HEK293 (cell line): ENCODE data around the gene EIPR1.

Experiments
- CTCF ChIA-PET: fragments of 350-600 bp; formaldehyde crosslinking; extraction: SDS; loops from one replicate; lab custom pipeline; 2021; ENCODE audit warnings: antibody characterized with exemption; lab: Yijun Ruan, JAX
- POLR2A ChIA-PET: fragments of 300-600 bp; formaldehyde crosslinking; extraction: SDS; loops from one replicate; lab custom pipeline; 2020; ENCODE audit warnings: antibody characterized with exemption, inconsistent platforms; lab: Yijun Ruan, JAX
- H3K27ac ChIP-seq: fragments of 200-500 bp; sonication (Bioruptor generic); 2 replicates; pipeline ENCODE4 v1.5.1; 2014; ENCODE audit warnings: low read depth, low read length, control low read depth, inconsistent platforms; ENCODE audit errors: extremely low read depth
- H3K36me3 ChIP-seq, 2 experiments: fragments of 200-500 bp in 1 of 2; sonication (Bioruptor generic) in 1 of 2; 1 replicate in 1 of 2; 2 replicates in 1 of 2; pipeline ENCODE4 v1.5.1; 2014 to 2017; ENCODE audit warnings: inconsistent platforms in 2 of 2, low read length in 2 of 2; ENCODE audit not compliant: control insufficient read depth in 2 of 2, insufficient read depth in 1 of 2
- H3K4me1 ChIP-seq: fragments of 200-500 bp; sonication (Bioruptor generic); 2 replicates; pipeline ENCODE4 v1.5.1; 2014; ENCODE audit warnings: mild to moderate bottlenecking, low read length, inconsistent platforms; ENCODE audit not compliant: control insufficient read depth, insufficient read depth
- H3K4me3 ChIP-seq: 2 replicates; pipeline ENCODE4 v1.5.1; 2011; ENCODE audit warnings: low read depth, mild to moderate bottlenecking, control low read depth, low read length, moderate library complexity
- H3K9me3 ChIP-seq: fragments of 200-500 bp; sonication (Bioruptor generic); 2 replicates; pipeline ENCODE4 v1.5.1; 2014; ENCODE audit warnings: low read depth, low read length, inconsistent platforms; ENCODE audit not compliant: control insufficient read depth, insufficient read depth
- BCL11B ChIP-seq: fragments of 450-650 bp; formaldehyde crosslinking; IDR thresholded peaks from 2 replicates; pipeline ENCODE4 v1.5.1; 2016; ENCODE audit warnings: low read depth, missing biosample characterization, missing genetic modification characterization
- GFI1B ChIP-seq: fragments of 450-650 bp; formaldehyde crosslinking; IDR thresholded peaks from 2 replicates; pipeline ENCODE4 v1.5.1; 2016; ENCODE audit warnings: missing biosample characterization, missing genetic modification characterization
- KLF16 ChIP-seq: fragments of 450-650 bp; formaldehyde crosslinking; IDR thresholded peaks from 2 replicates; pipeline ENCODE4 v1.5.1; 2017; ENCODE audit warnings: missing biosample characterization, missing genetic modification characterization
- KLF8 ChIP-seq: fragments of 450-650 bp; formaldehyde crosslinking; IDR thresholded peaks from 2 replicates; pipeline ENCODE4 v1.5.1; 2016; ENCODE audit warnings: missing biosample characterization, missing genetic modification characterization
- OSR2 ChIP-seq: fragments of 450-650 bp; formaldehyde crosslinking; IDR thresholded peaks from 2 replicates; pipeline ENCODE4 v1.5.1; 2016; ENCODE audit warnings: missing biosample characterization, missing genetic modification characterization
- SCRT2 ChIP-seq: fragments of 450-650 bp; formaldehyde crosslinking; IDR thresholded peaks from 2 replicates; pipeline ENCODE4 v1.5.1; 2016; ENCODE audit warnings: missing biosample characterization, missing genetic modification characterization
- SETDB1 ChIP-seq: IDR thresholded peaks from one replicate; pipeline ENCODE4 v1.6.1; 2017; ENCODE audit warnings: mild to moderate bottlenecking, low read length, moderate library complexity, mixed read lengths; ENCODE audit not compliant: insufficient read length
- SP2 ChIP-seq: fragments of 450-650 bp; formaldehyde crosslinking; IDR thresholded peaks from 2 replicates; pipeline ENCODE4 v1.5.1; 2016; ENCODE audit warnings: missing biosample characterization, missing genetic modification characterization
- SP3 ChIP-seq: fragments of 450-650 bp; formaldehyde crosslinking; IDR thresholded peaks from 2 replicates; pipeline ENCODE4 v1.5.1; 2016; ENCODE audit warnings: missing biosample characterization, missing genetic modification characterization
- ZBTB17 ChIP-seq: fragments of 450-650 bp; formaldehyde crosslinking; IDR thresholded peaks from 2 replicates; pipeline ENCODE4 v1.5.1; 2016; ENCODE audit warnings: missing biosample characterization, missing genetic modification characterization
- ZBTB20 ChIP-seq: fragments of 450-650 bp; formaldehyde crosslinking; IDR thresholded peaks from 2 replicates; pipeline ENCODE4 v1.5.1; 2016; ENCODE audit warnings: missing biosample characterization, missing genetic modification characterization
- ZBTB26 ChIP-seq: fragments of 450-650 bp; formaldehyde crosslinking; optimal IDR thresholded peaks from 2 replicates; pipeline ENCODE3; 2016; ENCODE audit warnings: missing biosample characterization, mild to moderate bottlenecking, missing genetic modification characterization
- ZFP41 ChIP-seq: fragments of 450-650 bp; formaldehyde crosslinking; IDR thresholded peaks from 2 replicates; pipeline ENCODE4 v1.5.1; 2016; ENCODE audit warnings: missing biosample characterization, missing genetic modification characterization, borderline replicate concordance
- ZNF132 ChIP-seq: fragments of 450-650 bp; formaldehyde crosslinking; IDR thresholded peaks from 2 replicates; pipeline ENCODE4 v1.5.1; 2017; ENCODE audit warnings: missing biosample characterization, missing genetic modification characterization, borderline replicate concordance
- ZNF133 ChIP-seq: fragments of 450-650 bp; formaldehyde crosslinking; IDR thresholded peaks from 2 replicates; pipeline ENCODE4 v1.5.1; 2016; ENCODE audit warnings: missing biosample characterization, missing genetic modification characterization
- ZNF140 ChIP-seq: fragments of 450-650 bp; formaldehyde crosslinking; IDR thresholded peaks from 2 replicates; pipeline ENCODE4 v1.5.1; 2016; ENCODE audit warnings: missing biosample characterization, missing genetic modification characterization
- ZNF155 ChIP-seq: fragments of 450-650 bp; formaldehyde crosslinking; IDR thresholded peaks from 2 replicates; pipeline ENCODE4 v1.5.1; 2016; ENCODE audit warnings: missing biosample characterization, missing genetic modification characterization
- ZNF174 ChIP-seq: fragments of 450-650 bp; formaldehyde crosslinking; IDR thresholded peaks from 2 replicates; pipeline ENCODE4 v1.5.0; 2017; ENCODE audit warnings: missing biosample characterization, mild to moderate bottlenecking, missing genetic modification characterization
- ZNF311 ChIP-seq: fragments of 450-650 bp; formaldehyde crosslinking; IDR thresholded peaks from 2 replicates; pipeline ENCODE4 v1.5.1; 2017; ENCODE audit warnings: missing biosample characterization, missing genetic modification characterization, borderline replicate concordance
- ZNF341 ChIP-seq: fragments of 450-650 bp; formaldehyde crosslinking; IDR thresholded peaks from 2 replicates; pipeline ENCODE4; 2016; ENCODE audit warnings: low read depth, missing biosample characterization, missing genetic modification characterization
- ZNF521 ChIP-seq: fragments of 450-650 bp; formaldehyde crosslinking; IDR thresholded peaks from 2 replicates; pipeline ENCODE4 v1.5.1; 2017; ENCODE audit warnings: missing biosample characterization, mild to moderate bottlenecking, missing genetic modification characterization
- ZNF585B ChIP-seq: fragments of 450-650 bp; formaldehyde crosslinking; IDR thresholded peaks from 2 replicates; pipeline ENCODE4 v1.5.1; 2016; ENCODE audit warnings: missing biosample characterization, missing genetic modification characterization
- ZNF623 ChIP-seq: fragments of 450-650 bp; formaldehyde crosslinking; IDR thresholded peaks from 2 replicates; pipeline ENCODE4 v1.5.1; 2016; ENCODE audit warnings: missing biosample characterization, missing genetic modification characterization
- ZNF624 ChIP-seq: fragments of 450-650 bp; formaldehyde crosslinking; IDR thresholded peaks from 2 replicates; pipeline ENCODE4 v1.5.1; 2017; ENCODE audit warnings: missing biosample characterization, missing genetic modification characterization
- ZNF629 ChIP-seq: fragments of 450-650 bp; formaldehyde crosslinking; IDR thresholded peaks from 2 replicates; pipeline ENCODE4 v1.5.1; 2017; ENCODE audit warnings: missing biosample characterization, missing genetic modification characterization
- ZNF792 ChIP-seq: fragments of 450-650 bp; formaldehyde crosslinking; IDR thresholded peaks from 2 replicates; pipeline ENCODE4 v1.5.1; 2016; ENCODE audit warnings: missing biosample characterization, missing genetic modification characterization
- ZNF843 ChIP-seq: fragments of 450-650 bp; formaldehyde crosslinking; IDR thresholded peaks from 2 replicates; pipeline ENCODE4 v1.5.1; 2016; ENCODE audit warnings: missing biosample characterization, missing genetic modification characterization
- TF ChIP-seq, protein P1 (sequence below): fragments of 450-650 bp; formaldehyde crosslinking; IDR thresholded peaks from 2 replicates; pipeline ENCODE4 v1.5.1; 2017; ENCODE audit warnings: missing biosample characterization, missing genetic modification characterization
- TF ChIP-seq, protein P2 (sequence below): fragments of 450-650 bp; formaldehyde crosslinking; IDR thresholded peaks from 2 replicates; pipeline ENCODE4 v1.5.1; 2016; ENCODE audit warnings: missing biosample characterization, missing genetic modification characterization, low read depth
- TF ChIP-seq, protein P3 (sequence below): fragments of 450-650 bp; formaldehyde crosslinking; IDR thresholded peaks from 2 replicates; pipeline ENCODE4 v1.5.0; 2017; ENCODE audit warnings: missing biosample characterization, missing genetic modification characterization, borderline replicate concordance

Gene EIPR1

DNA sequence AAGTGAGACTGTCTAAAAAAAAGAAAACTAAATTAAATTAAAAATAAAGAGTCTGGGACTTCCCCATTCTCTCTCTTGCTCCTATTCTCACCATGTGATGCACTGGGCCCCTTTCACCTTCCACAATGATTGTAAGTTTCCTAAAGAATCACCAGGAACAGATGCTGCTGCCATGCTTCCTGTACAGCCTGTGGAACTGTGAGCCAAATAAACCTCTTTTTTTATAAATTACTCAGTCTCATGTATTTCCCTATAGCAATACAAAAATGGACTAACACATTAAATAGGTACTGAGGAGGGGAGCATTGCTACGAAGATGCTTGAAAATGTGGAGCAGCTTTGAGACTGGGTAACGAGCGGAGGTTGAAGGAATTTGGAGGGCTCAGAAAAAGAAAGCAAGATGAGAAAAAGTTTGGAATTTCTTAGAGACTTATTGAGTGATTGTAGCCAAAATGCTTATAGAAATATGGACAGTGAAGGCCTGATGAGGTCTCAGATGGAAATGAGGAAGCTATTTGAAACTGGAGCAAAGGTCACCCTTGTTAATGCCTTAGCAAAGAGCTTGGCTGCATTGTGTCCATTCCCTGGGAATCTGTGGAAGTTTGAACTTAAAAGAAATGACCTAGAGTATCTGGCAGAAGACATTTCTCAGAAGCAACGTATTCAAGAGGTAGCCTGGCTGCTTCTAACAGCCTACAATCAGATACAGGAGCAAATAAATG is 128.7 kb downstream of the EIPR1 start:
- TF ChIP-seq ZNF521 (tag by site-specific recombination), result no peak
- TF ChIP-seq ZNF341 (tag by site-specific recombination), result no peak
- TF ChIP-seq ZBTB17, result no peak
- TF ChIP-seq ZBTB26, result no peak
- TF ChIP-seq ZNF585B (tag by site-specific recombination), result no peak
- TF ChIP-seq SETDB1, result no peak
- TF ChIP-seq KLF16 (tag by site-specific recombination), result no peak
- TF ChIP-seq OSR2 (tag by site-specific recombination), result no peak
- no peak for TF ChIP-seq SP3
- TF ChIP-seq, protein P1, sequence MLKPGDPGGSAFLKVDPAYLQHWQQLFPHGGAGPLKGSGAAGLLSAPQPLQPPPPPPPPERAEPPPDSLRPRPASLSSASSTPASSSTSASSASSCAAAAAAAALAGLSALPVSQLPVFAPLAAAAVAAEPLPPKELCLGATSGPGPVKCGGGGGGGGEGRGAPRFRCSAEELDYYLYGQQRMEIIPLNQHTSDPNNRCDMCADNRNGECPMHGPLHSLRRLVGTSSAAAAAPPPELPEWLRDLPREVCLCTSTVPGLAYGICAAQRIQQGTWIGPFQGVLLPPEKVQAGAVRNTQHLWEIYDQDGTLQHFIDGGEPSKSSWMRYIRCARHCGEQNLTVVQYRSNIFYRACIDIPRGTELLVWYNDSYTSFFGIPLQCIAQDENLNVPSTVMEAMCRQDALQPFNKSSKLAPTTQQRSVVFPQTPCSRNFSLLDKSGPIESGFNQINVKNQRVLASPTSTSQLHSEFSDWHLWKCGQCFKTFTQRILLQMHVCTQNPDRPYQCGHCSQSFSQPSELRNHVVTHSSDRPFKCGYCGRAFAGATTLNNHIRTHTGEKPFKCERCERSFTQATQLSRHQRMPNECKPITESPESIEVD (tag by site-specific recombination), result no peak
- no peak for TF ChIP-seq ZNF843
- TF ChIP-seq ZNF792 (tag by site-specific recombination), result no peak
- TF ChIP-seq SCRT2 (tag by site-specific recombination), result no peak
- TF ChIP-seq ZNF624 (tag by site-specific recombination), result no peak
- no peak for TF ChIP-seq ZNF155 (tag by site-specific recombination)
- no peak for TF ChIP-seq BCL11B (tag by site-specific recombination)
- no peak for TF ChIP-seq ZNF623 (tag by site-specific recombination)
- no peak for TF ChIP-seq ZNF174 (tag by site-specific recombination)
- TF ChIP-seq ZBTB20, result no peak
- no peaks in the 10 kb centered on the region for H3K9me3 ChIP-seq
- no peak overlapping the region for H3K27ac ChIP-seq
- H3K4me3 ChIP-seq, result no peak overlapping the region
- no peaks in the 10 kb centered on the region; a peak in 1 of 3 replicates for H3K36me3 ChIP-seq
- CTCF ChIA-PET, result no interaction called here
- H3K4me1 ChIP-seq, result no peaks in the 10 kb centered on the region
- POLR2A ChIA-PET, result no interaction called here

DNA sequence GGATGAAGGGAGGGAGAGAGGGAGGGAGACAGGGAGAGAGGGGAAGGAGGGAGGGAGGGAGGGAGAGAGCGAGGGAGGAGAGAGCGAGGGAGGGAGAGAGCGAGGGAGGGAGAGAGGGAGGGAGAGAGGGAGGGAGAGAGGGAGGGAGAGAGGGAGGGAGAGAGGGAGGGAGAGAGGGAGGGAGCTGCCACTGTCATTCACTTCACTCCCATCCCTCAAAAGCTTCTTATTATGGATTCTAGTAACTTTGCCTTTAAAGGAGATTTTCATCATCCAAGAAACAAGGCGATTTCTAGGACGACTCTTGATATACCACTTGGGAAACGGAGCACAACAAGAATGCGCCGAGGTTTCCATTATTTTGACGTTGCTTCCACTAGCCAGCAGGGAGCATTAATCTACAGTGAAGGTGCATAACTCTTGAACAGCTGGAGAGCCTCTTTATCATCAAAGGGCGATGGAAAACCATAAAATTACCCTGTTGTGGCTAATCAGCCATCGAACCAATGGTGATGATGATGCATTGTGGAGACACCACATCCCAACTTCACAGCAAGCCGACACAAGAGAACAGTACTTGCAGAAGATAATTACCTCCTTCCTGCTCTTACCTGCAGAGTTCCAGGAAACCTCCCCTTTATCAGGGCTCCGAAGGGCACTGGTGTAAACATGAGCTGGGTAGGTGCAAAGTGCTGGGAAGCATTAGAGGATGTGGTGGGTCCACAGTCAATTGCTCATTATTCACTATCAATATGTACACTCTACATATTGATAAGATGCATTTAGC is 130.5 kb downstream of the EIPR1 start:
- CTCF ChIA-PET, result no interaction called here
- H3K4me1 ChIP-seq, result no peaks in the 10 kb centered on the region
- POLR2A ChIA-PET, result no interaction called here
- H3K27ac ChIP-seq, result no peak overlapping the region
- no peaks in the 10 kb centered on the region for H3K9me3 ChIP-seq
- no peaks in the 10 kb centered on the region; a peak in 1 of 3 replicates for H3K36me3 ChIP-seq
- H3K4me3 ChIP-seq, result no peak overlapping the region
- TF ChIP-seq ZNF311, result no peak
- TF ChIP-seq, protein P2, sequence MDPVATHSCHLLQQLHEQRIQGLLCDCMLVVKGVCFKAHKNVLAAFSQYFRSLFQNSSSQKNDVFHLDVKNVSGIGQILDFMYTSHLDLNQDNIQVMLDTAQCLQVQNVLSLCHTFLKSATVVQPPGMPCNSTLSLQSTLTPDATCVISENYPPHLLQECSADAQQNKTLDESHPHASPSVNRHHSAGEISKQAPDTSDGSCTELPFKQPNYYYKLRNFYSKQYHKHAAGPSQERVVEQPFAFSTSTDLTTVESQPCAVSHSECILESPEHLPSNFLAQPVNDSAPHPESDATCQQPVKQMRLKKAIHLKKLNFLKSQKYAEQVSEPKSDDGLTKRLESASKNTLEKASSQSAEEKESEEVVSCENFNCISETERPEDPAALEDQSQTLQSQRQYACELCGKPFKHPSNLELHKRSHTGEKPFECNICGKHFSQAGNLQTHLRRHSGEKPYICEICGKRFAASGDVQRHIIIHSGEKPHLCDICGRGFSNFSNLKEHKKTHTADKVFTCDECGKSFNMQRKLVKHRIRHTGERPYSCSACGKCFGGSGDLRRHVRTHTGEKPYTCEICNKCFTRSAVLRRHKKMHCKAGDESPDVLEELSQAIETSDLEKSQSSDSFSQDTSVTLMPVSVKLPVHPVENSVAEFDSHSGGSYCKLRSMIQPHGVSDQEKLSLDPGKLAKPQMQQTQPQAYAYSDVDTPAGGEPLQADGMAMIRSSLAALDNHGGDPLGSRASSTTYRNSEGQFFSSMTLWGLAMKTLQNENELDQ (tag by site-specific recombination), result no peak
- no peak for TF ChIP-seq ZFP41 (tag by site-specific recombination)
- no peak for TF ChIP-seq KLF8 (tag by site-specific recombination)
- TF ChIP-seq GFI1B, result no peak
- no peak for TF ChIP-seq ZNF132 (tag by site-specific recombination)
- no peak for TF ChIP-seq SP2 (tag by site-specific recombination)
- no peak for TF ChIP-seq ZNF133 (tag by site-specific recombination)
- TF ChIP-seq, protein P3, sequence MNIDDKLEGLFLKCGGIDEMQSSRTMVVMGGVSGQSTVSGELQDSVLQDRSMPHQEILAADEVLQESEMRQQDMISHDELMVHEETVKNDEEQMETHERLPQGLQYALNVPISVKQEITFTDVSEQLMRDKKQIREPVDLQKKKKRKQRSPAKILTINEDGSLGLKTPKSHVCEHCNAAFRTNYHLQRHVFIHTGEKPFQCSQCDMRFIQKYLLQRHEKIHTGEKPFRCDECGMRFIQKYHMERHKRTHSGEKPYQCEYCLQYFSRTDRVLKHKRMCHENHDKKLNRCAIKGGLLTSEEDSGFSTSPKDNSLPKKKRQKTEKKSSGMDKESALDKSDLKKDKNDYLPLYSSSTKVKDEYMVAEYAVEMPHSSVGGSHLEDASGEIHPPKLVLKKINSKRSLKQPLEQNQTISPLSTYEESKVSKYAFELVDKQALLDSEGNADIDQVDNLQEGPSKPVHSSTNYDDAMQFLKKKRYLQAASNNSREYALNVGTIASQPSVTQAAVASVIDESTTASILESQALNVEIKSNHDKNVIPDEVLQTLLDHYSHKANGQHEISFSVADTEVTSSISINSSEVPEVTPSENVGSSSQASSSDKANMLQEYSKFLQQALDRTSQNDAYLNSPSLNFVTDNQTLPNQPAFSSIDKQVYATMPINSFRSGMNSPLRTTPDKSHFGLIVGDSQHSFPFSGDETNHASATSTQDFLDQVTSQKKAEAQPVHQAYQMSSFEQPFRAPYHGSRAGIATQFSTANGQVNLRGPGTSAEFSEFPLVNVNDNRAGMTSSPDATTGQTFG (tag by site-specific recombination), result no peak
- no peak for TF ChIP-seq ZNF140 (tag by site-specific recombination)
- TF ChIP-seq ZNF629 (tag by site-specific recombination), result no peak
